Ascending aorta (tissue), 2 donors: Measurements from ENCODE around the gene PLA2G4A. TPM values are rescaled to one million over a fixed set of nuclear protein-coding genes. Genes with fewer than 3 reads are reported as not detected.

ENCODE experiments used
- DNase-seq, 2 donors: peaks; one replicate each; pipeline ENCODE4 v3.0.0-alpha.2; 2019; ENCODE audit warnings: low spot score in 2 of 2
- H3K27ac ChIP-seq, 2 donors: fragments of 200-600 bp; sonication (generic); one replicate each; pipeline ENCODE4 v1.5.1; 2016 to 2017; ENCODE audit warnings: mild to moderate bottlenecking in 1 of 2
- H3K27me3 ChIP-seq: fragments of 200-600 bp; sonication (generic); one replicate; pipeline ENCODE4 v1.5.1; 2017
- H3K36me3 ChIP-seq, 2 donors: fragments of 200-600 bp; sonication (generic); one replicate each; pipeline ENCODE4 v1.5.1; 2016
- H3K4me1 ChIP-seq, 2 donors: fragments of 200-600 bp; sonication (generic); one replicate each; pipeline ENCODE4 v1.5.1; 2016 to 2017; ENCODE audit warnings: mild to moderate bottlenecking in 1 of 2
- H3K4me3 ChIP-seq, 2 donors: fragments of 200-600 bp; sonication (generic); one replicate each; pipeline ENCODE4 v1.5.1; 2016 to 2017; ENCODE audit warnings: mild to moderate bottlenecking in 1 of 2
- H3K9me3 ChIP-seq, 2 donors: fragments of 200-600 bp; sonication (generic); one replicate each; pipeline ENCODE4 v1.5.1; 2016
- CTCF ChIP-seq, 3 experiments: fragments of 200-600 bp in 2 of 3; fragments of 450-650 bp in 1 of 3; sonication (generic) in 2 of 3; IDR thresholded peaks; one replicate each; pipeline ENCODE4 v1.5.1; 2016 to 2019; ENCODE audit warnings: antibody characterized with exemption in 3 of 3, mild to moderate bottlenecking in 1 of 3, moderate library complexity in 1 of 3
- intact Hi-C: fragments of 100-400 bp; cut with DNase I; formaldehyde crosslinking; loops from one replicate; pipeline ENCODE4 v1.15.1; 2023
- total RNA-seq: library from RNA; depleted of rRNA; stranded (reverse); fragments of >200 nt; gene quantifications from one replicate; pipeline ENCODE4 v1.1.0, GENCODE V29; 2016

The PLA2G4A gene
- total RNA-seq, 1 donor from 2014 or later: 0.75 TPM

- H3K9me3 ChIP-seq: no peaks in the 10 kb centered on the region
- no peak for TF ChIP-seq CTCF (IDR thresholded peaks at IDR 0.05)
- H3K27ac ChIP-seq: no peak overlapping the region
- DNase-seq: no peak
- H3K4me3 ChIP-seq: no peak overlapping the region
- no peaks in the 10 kb centered on the region for H3K4me1 ChIP-seq
- H3K36me3 ChIP-seq: no peaks in the 10 kb centered on the region
- no peaks in the 10 kb centered on the region for H3K27me3 ChIP-seq
- intact Hi-C loops: no loop called here
Measured at GRCh38 chr1:186812570-186812969, 16.2 kb upstream of the PLA2G4A start.

DNA sequence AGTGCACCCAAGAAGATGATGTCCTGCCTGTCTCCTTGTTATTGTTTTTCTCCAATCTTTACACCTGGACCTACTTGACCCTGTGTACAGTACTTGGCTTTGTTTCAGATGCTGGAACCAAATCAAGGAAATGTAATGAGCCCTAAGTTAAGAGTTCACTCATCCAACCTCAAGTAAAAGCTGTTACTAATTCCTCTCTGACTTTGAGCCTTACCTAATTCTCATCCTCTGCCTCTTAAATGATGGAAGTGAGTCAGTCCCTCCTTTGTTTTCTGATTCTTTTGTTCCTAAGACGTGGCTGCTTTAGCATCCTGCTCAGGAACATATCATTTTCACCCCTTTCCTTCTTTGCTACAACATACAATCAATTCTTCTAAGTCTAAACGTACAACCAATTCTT, 15.3 kb upstream of the PLA2G4A start:
- no peak for DNase-seq
- H3K36me3 ChIP-seq: no peaks in the 10 kb centered on the region
- H3K4me1 ChIP-seq: no peaks in the 10 kb centered on the region
- H3K4me3 ChIP-seq: no peak overlapping the region
- H3K9me3 ChIP-seq: no peaks in the 10 kb centered on the region
- intact Hi-C loops: no loop called here
- H3K27ac ChIP-seq: no peak overlapping the region
- no peak for TF ChIP-seq CTCF (IDR thresholded peaks at IDR 0.05)
- H3K27me3 ChIP-seq: no peaks in the 10 kb centered on the region

- intact Hi-C loops: no loop called here
- Histone ChIP-seq H3K36me3 (no peaks in the 10 kb centered on the region), H3K4me3 (no peak overlapping the region), H3K9me3 (no peaks in the 10 kb centered on the region), H3K27me3 (no peaks in the 10 kb centered on the region), H3K4me1 (no peaks in the 10 kb centered on the region), H3K27ac (no peak overlapping the region)
- no peak for DNase-seq
- TF ChIP-seq CTCF (IDR thresholded peaks at IDR 0.05): no peak
Measured at GRCh38 chr1:186819126-186819525, 9.6 kb upstream of the PLA2G4A start.

DNA sequence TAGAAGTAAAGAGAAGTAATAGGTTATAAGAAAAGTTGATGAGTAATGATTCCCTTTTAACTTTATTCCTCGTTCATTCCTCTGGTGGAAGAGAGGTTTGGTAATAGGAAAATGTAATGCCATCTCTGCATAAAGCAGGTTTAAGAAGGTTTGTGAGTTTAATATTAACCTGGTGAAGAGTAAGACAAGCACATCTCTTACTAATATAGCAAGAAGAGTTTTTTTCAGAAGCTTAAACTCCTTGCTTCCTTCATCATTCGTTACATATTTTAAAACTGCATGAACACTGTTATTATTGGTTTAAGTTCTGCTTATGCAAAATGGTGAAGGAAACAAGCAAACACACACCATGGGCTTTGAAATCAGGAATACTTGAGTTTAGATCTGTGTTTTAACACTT, 9.2 kb upstream of the PLA2G4A start:
- H3K4me3 ChIP-seq: no peak overlapping the region
- no peak for TF ChIP-seq CTCF (IDR thresholded peaks at IDR 0.05)
- DNase-seq: no peak
- no peak overlapping the region for H3K27ac ChIP-seq
- no peaks in the 10 kb centered on the region for H3K27me3 ChIP-seq
- H3K4me1 ChIP-seq: no peaks in the 10 kb centered on the region
- no peaks in the 10 kb centered on the region for H3K36me3 ChIP-seq
- H3K9me3 ChIP-seq: no peaks in the 10 kb centered on the region
- intact Hi-C loops: no loop called here

- no peaks in the 10 kb centered on the region for H3K27me3 ChIP-seq
- no peaks in the 10 kb centered on the region for H3K9me3 ChIP-seq
- DNase-seq: no peak
- H3K36me3 ChIP-seq: no peaks in the 10 kb centered on the region
- intact Hi-C loops: no loop called here
- peak overlapping the region; percentile 42 to 62 for H3K4me3 ChIP-seq
- no peaks in the 10 kb centered on the region for H3K4me1 ChIP-seq
- no peak for TF ChIP-seq CTCF (IDR thresholded peaks at IDR 0.05)
- no peak overlapping the region for H3K27ac ChIP-seq
Measured at GRCh38 chr1:186829686-186830587, 1.2 kb downstream of the PLA2G4A start.
